Ovary (tissue), 3 donors: Measurements from ENCODE around the gene TMEM214.

Experiments used
- EP300 ChIP-seq: sonication (generic); formaldehyde crosslinking; IDR thresholded peaks from one replicate; pipeline ENCODE4 v1.6.1; 2017; ENCODE audit warnings: antibody characterized with exemption
- POLR2A ChIP-seq: fragments of 450-650 bp; IDR thresholded peaks from one replicate; pipeline ENCODE4 v1.6.1; 2017; ENCODE audit warnings: antibody characterized with exemption, mild to moderate bottlenecking, moderate library complexity
- TF ChIP-seq, protein P1 (sequence below), 3 donors: fragments of 450-650 bp in 2 of 3; fragments of 200-600 bp in 1 of 3; IDR thresholded peaks; one replicate each; pipeline versions ENCODE4 v1.5.1 to v1.8.0; 2016 to 2022; ENCODE audit warnings: antibody characterized with exemption in 3 of 3, mild to moderate bottlenecking in 1 of 3
- donor health status: DM: no; HTN: no; CAD: no.

DNA sequence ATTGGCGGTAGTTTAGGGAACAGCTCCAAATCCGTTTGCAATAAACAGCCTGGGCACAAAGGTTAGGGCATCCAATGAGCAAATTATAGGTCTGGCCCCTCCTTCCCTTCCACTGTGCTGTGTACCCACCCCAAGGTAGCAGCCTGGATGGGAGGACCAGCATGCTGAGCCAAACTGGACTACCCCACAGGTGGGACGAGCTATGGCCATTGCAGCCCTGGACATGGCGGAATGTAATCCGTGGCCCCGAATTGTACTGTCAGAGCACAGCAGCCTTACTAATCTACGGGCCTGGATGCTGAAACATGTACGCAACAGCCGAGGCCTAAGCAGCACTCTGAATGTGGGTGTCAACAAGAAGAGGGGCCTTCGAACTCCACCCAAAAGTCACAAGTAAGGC lies 25.4 kb downstream of the TMEM214 start:
- TF ChIP-seq, protein P1, sequence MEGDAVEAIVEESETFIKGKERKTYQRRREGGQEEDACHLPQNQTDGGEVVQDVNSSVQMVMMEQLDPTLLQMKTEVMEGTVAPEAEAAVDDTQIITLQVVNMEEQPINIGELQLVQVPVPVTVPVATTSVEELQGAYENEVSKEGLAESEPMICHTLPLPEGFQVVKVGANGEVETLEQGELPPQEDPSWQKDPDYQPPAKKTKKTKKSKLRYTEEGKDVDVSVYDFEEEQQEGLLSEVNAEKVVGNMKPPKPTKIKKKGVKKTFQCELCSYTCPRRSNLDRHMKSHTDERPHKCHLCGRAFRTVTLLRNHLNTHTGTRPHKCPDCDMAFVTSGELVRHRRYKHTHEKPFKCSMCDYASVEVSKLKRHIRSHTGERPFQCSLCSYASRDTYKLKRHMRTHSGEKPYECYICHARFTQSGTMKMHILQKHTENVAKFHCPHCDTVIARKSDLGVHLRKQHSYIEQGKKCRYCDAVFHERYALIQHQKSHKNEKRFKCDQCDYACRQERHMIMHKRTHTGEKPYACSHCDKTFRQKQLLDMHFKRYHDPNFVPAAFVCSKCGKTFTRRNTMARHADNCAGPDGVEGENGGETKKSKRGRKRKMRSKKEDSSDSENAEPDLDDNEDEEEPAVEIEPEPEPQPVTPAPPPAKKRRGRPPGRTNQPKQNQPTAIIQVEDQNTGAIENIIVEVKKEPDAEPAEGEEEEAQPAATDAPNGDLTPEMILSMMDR (IDR thresholded peaks at IDR 0.05) = no peak
- TF ChIP-seq EP300 (no peak), POLR2A (no peak)
